Stimulated activated CD8-positive, alpha-beta memory T cell treated with anti-CD3 and anti-CD28 coated beads, Interleukin-7, amount 100 ng/mL, for 4 hours (primary cell): ENCODE measurements around the gene CHADL.
A peak's percentile ranks its signal among the peaks of the same experiment; 100 is the strongest.
"Not testable (repeated sequence)": the region's sequence is repeated elsewhere in the genome, so short reads cannot be mapped to it uniquely, and the experiment has no call there.

Experiments used
- DNase-seq, 2 donors: peaks; one replicate each; pipeline ENCODE4 v3.0.0-alpha.2; 2020; ENCODE audit warnings: low read depth in 2 of 2

The CHADL gene

GRCh38 chr22:41240377-41241132, at the start of gene CHADL:
TSS of gene CHADL (minus strand) at chr22:41240931. CDS start at chr22:41240881, 50 bp downstream.
- DNase-seq: no peak

GRCh38 chr22:41289671-41290070, 48.9 kb upstream of the CHADL start:
- DNase-seq: no peak

- DNase-seq: no peak
Observed at GRCh38 chr22:41288245-41288946, 47.7 kb upstream of the CHADL start.

GRCh38 chr22:41286639-41287091, 45.9 kb upstream of the CHADL start:
- peak; percentile 15 to 22 for DNase-seq

- peak; percentile 97 to 99 for DNase-seq
Observed at GRCh38 chr22:41285820-41286638, 45.3 kb upstream of the CHADL start, which contains the start of gene RANGAP1. TSS of gene RANGAP1 (minus strand) at chr22:41286187. CDS start at chr22:41281044, 5,143 bp downstream.

- peak; percentile 85 to 87 for DNase-seq
Observed at GRCh38 chr22:41285441-41285819, 44.7 kb upstream of the CHADL start.

GRCh38 chr22:41284465-41284864, 43.7 kb upstream of the CHADL start:
- no peak for DNase-seq

- no peak for DNase-seq
Observed at GRCh38 chr22:41280854-41281253, 40.1 kb upstream of the CHADL start.

GRCh38 chr22:41280065-41280464, 39.3 kb upstream of the CHADL start:
- DNase-seq: no peak

GRCh38 chr22:41274856-41275255, 34.1 kb upstream of the CHADL start:
- no peak for DNase-seq

- DNase-seq: no peak
Observed at GRCh38 chr22:41273128-41273527, 32.4 kb upstream of the CHADL start.

GRCh38 chr22:41271787-41272186, 31.1 kb upstream of the CHADL start:
- DNase-seq: no peak

- DNase-seq: no peak
Observed at GRCh38 chr22:41267958-41268357, 27.2 kb upstream of the CHADL start.

- DNase-seq: no peak
Observed at GRCh38 chr22:41264408-41264941, 23.7 kb upstream of the CHADL start.

- no peak for DNase-seq
Observed at GRCh38 chr22:41263704-41264103, 23.0 kb upstream of the CHADL start.

- no peak for DNase-seq
Observed at GRCh38 chr22:41262250-41262765, 21.6 kb upstream of the CHADL start.

GRCh38 chr22:41261541-41262249, 21.0 kb upstream of the CHADL start:
- no peak for DNase-seq

GRCh38 chr22:41260871-41261270, 20.1 kb upstream of the CHADL start:
- no peak for DNase-seq

GRCh38 chr22:41259756-41260155, 19.0 kb upstream of the CHADL start:
- not testable (repeated sequence) for DNase-seq

- no peak for DNase-seq
Observed at GRCh38 chr22:41257696-41258095, 17.0 kb upstream of the CHADL start.
